Measurements from ENCODE around the gene ACE.

ACE gene

GRCh38 chr17:63476854-63477479 lies at the start of gene ACE:
Gene ACE (plus strand): TSS chr17:63477061. CDS start chr17:63477095, 34 bp downstream.
- Histone ChIP-seq H3K4me1 (ENCODE audit: insufficient read depth, low read length) (peaks cover 13% of the 10 kb centered on the region), H3K9me3 (ENCODE audit: low read length) (no peaks in the 10 kb centered on the region), H3K4me3 (ENCODE audit: low read length) (peak within 1 kb of the TSS; percentile 56), H3K27me3 (ENCODE audit: insufficient read depth, low read length) (peaks cover 58% of the 10 kb centered on the region), H3K36me3 (ENCODE audit: insufficient read depth, low read length) (no peaks in the 10 kb centered on the region), H2AFZ (ENCODE audit: low read depth, low read length) (peak within 1 kb of the TSS; percentile 98)

- no peaks in the 10 kb centered on the region for H3K27me3 ChIP-seq (ENCODE audit: insufficient read depth, low read length)
- H3K4me3 ChIP-seq (ENCODE audit: low read length): no peak overlapping the region
- H3K9me3 ChIP-seq (ENCODE audit: low read length): no peaks in the 10 kb centered on the region
- H3K36me3 ChIP-seq (ENCODE audit: insufficient read depth, low read length): no peaks in the 10 kb centered on the region
- H2AFZ ChIP-seq (ENCODE audit: low read depth, low read length): no peak overlapping the region
- peaks cover 12% of the 10 kb centered on the region for H3K4me1 ChIP-seq (ENCODE audit: insufficient read depth, low read length)
Measured at GRCh38 chr17:63429766-63430165, 47.1 kb upstream of the ACE start.

- Histone ChIP-seq H3K36me3 (ENCODE audit: insufficient read depth, low read length) (no peaks in the 10 kb centered on the region), H3K4me1 (ENCODE audit: insufficient read depth, low read length) (peaks cover 12% of the 10 kb centered on the region), H3K9me3 (ENCODE audit: low read length) (no peaks in the 10 kb centered on the region), H3K4me3 (ENCODE audit: low read length) (no peak overlapping the region), H2AFZ (ENCODE audit: low read depth, low read length) (no peak overlapping the region), H3K27me3 (ENCODE audit: insufficient read depth, low read length) (no peaks in the 10 kb centered on the region)
Measured at GRCh38 chr17:63430223-63430622, 46.6 kb upstream of the ACE start.

- Histone ChIP-seq H3K36me3 (ENCODE audit: insufficient read depth, low read length) (no peaks in the 10 kb centered on the region), H3K9me3 (ENCODE audit: low read length) (no peaks in the 10 kb centered on the region), H2AFZ (ENCODE audit: low read depth, low read length) (no peak overlapping the region), H3K27me3 (ENCODE audit: insufficient read depth, low read length) (no peaks in the 10 kb centered on the region), H3K4me3 (ENCODE audit: low read length) (no peak overlapping the region), H3K4me1 (ENCODE audit: insufficient read depth, low read length) (peaks cover 7% of the 10 kb centered on the region)
Measured at GRCh38 chr17:63431618-63431938, 45.3 kb upstream of the ACE start.

- Histone ChIP-seq H3K4me1 (ENCODE audit: insufficient read depth, low read length) (peaks cover 7% of the 10 kb centered on the region), H3K9me3 (ENCODE audit: low read length) (no peaks in the 10 kb centered on the region), H2AFZ (ENCODE audit: low read depth, low read length) (no peak overlapping the region), H3K27me3 (ENCODE audit: insufficient read depth, low read length) (no peaks in the 10 kb centered on the region), H3K36me3 (ENCODE audit: insufficient read depth, low read length) (no peaks in the 10 kb centered on the region), H3K4me3 (ENCODE audit: low read length) (no peak overlapping the region)
Measured at GRCh38 chr17:63431939-63432804, 44.7 kb upstream of the ACE start.

- H3K9me3 ChIP-seq (ENCODE audit: low read length): no peaks in the 10 kb centered on the region
- peaks cover 7% of the 10 kb centered on the region for H3K4me1 ChIP-seq (ENCODE audit: insufficient read depth, low read length)
- no peaks in the 10 kb centered on the region for H3K36me3 ChIP-seq (ENCODE audit: insufficient read depth, low read length)
- H2AFZ ChIP-seq (ENCODE audit: low read depth, low read length): no peak overlapping the region
- no peaks in the 10 kb centered on the region for H3K27me3 ChIP-seq (ENCODE audit: insufficient read depth, low read length)
- H3K4me3 ChIP-seq (ENCODE audit: low read length): no peak overlapping the region
Measured at GRCh38 chr17:63433746-63434591, 42.9 kb upstream of the ACE start.

- H3K4me1 ChIP-seq (ENCODE audit: insufficient read depth, low read length): peaks cover 7% of the 10 kb centered on the region
Measured at GRCh38 chr17:63434951-63435571, 41.8 kb upstream of the ACE start.

GRCh38 chr17:63435681-63436522 lies 41.0 kb upstream of the ACE start:
- Histone ChIP-seq H2AFZ (ENCODE audit: low read depth, low read length) (no peak overlapping the region), H3K36me3 (ENCODE audit: insufficient read depth, low read length) (no peaks in the 10 kb centered on the region), H3K4me1 (ENCODE audit: insufficient read depth, low read length) (peaks cover 11% of the 10 kb centered on the region)

More at GRCh38 chr17:63434951-63435571, 41.8 kb upstream of the ACE start:
- H3K9me3 ChIP-seq (ENCODE audit: low read length): no peaks in the 10 kb centered on the region
- no peaks in the 10 kb centered on the region for H3K36me3 ChIP-seq (ENCODE audit: insufficient read depth, low read length)
- no peaks in the 10 kb centered on the region for H3K27me3 ChIP-seq (ENCODE audit: insufficient read depth, low read length)
- no peak overlapping the region for H3K4me3 ChIP-seq (ENCODE audit: low read length)
- no peak overlapping the region for H2AFZ ChIP-seq (ENCODE audit: low read depth, low read length)

GRCh38 chr17:63436523-63437110 lies 40.2 kb upstream of the ACE start:
- Histone ChIP-seq H3K27me3 (ENCODE audit: insufficient read depth, low read length) (no peaks in the 10 kb centered on the region), H2AFZ (ENCODE audit: low read depth, low read length) (no peak overlapping the region), H3K36me3 (ENCODE audit: insufficient read depth, low read length) (no peaks in the 10 kb centered on the region), H3K9me3 (ENCODE audit: low read length) (no peaks in the 10 kb centered on the region), H3K4me3 (ENCODE audit: low read length) (no peak overlapping the region), H3K4me1 (ENCODE audit: insufficient read depth, low read length) (peaks cover 13% of the 10 kb centered on the region)

More at GRCh38 chr17:63435681-63436522, 41.0 kb upstream of the ACE start:
- H3K9me3 ChIP-seq (ENCODE audit: low read length): no peaks in the 10 kb centered on the region
- H3K4me3 ChIP-seq (ENCODE audit: low read length): no peak overlapping the region
- no peaks in the 10 kb centered on the region for H3K27me3 ChIP-seq (ENCODE audit: insufficient read depth, low read length)

- H3K9me3 ChIP-seq (ENCODE audit: low read length): no peaks in the 10 kb centered on the region
- no peak overlapping the region for H3K4me3 ChIP-seq (ENCODE audit: low read length)
- H2AFZ ChIP-seq (ENCODE audit: low read depth, low read length): no peak overlapping the region
- H3K36me3 ChIP-seq (ENCODE audit: insufficient read depth, low read length): no peaks in the 10 kb centered on the region
- H3K4me1 ChIP-seq (ENCODE audit: insufficient read depth, low read length): peaks cover 13% of the 10 kb centered on the region
- H3K27me3 ChIP-seq (ENCODE audit: insufficient read depth, low read length): no peaks in the 10 kb centered on the region
Measured at GRCh38 chr17:63437287-63438091, 39.4 kb upstream of the ACE start.
